Astrocyte (in vitro differentiated cells and primary cell): ENCODE data around the gene FAM153A.
"Not testable (repeated sequence)": the region's sequence is repeated elsewhere in the genome, so short reads cannot be mapped to it uniquely, and the experiment has no call there.

Experiments
- EZH2 ChIP-seq: IDR thresholded peaks from 2 replicates; pipeline ENCODE4 v1.6.1; 2012; ENCODE audit warnings: mild to moderate bottlenecking, low read length, inconsistent platforms; ENCODE audit not compliant: insufficient read depth
- TF ChIP-seq, protein P1 (sequence below): IDR thresholded peaks from 2 replicates; pipeline ENCODE4 v1.5.1; 2011; ENCODE audit warnings: low read depth, mild to moderate bottlenecking, inconsistent platforms, low read length, moderate library complexity; ENCODE audit not compliant: insufficient read depth

DNA sequence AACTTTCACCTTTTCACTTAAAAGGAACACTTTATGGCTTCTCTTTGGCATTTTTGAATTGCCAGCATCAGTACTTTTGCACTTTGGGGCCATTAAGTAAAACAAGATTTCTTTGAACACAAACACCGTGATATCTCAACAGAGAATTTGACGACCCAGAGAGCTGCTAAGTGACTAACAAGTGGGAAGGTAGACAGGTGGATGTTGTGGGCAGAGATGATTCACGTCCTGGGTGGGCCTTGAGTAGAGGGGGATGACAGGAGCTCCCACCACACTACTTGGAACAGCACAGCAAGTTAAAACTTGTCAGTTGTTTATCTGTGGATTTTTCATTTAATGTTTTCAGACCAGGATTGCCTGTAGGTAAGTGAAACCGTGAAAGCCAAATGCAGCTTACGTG is 18.7 kb upstream of the FAM153A start:
- TF ChIP-seq, protein P1, sequence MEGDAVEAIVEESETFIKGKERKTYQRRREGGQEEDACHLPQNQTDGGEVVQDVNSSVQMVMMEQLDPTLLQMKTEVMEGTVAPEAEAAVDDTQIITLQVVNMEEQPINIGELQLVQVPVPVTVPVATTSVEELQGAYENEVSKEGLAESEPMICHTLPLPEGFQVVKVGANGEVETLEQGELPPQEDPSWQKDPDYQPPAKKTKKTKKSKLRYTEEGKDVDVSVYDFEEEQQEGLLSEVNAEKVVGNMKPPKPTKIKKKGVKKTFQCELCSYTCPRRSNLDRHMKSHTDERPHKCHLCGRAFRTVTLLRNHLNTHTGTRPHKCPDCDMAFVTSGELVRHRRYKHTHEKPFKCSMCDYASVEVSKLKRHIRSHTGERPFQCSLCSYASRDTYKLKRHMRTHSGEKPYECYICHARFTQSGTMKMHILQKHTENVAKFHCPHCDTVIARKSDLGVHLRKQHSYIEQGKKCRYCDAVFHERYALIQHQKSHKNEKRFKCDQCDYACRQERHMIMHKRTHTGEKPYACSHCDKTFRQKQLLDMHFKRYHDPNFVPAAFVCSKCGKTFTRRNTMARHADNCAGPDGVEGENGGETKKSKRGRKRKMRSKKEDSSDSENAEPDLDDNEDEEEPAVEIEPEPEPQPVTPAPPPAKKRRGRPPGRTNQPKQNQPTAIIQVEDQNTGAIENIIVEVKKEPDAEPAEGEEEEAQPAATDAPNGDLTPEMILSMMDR: not testable (repeated sequence)
- TF ChIP-seq EZH2: not testable (repeated sequence)
